ENCODE measurements around the gene SPINK8.

- no peak for TF ChIP-seq MAX (IDR thresholded peaks at IDR 0.05; ENCODE audit: low read depth, low read length)
- no peak for TF ChIP-seq CTCF (IDR thresholded peaks at IDR 0.05; ENCODE audit: low read depth, low read length)
Observed at GRCh38 chr3:48267782-48268181, 65.7 kb downstream of the SPINK8 start.

Measured in NB4 (cell line).